GM10266 (cell line): ENCODE measurements around the gene C19orf12.

ENCODE experiments used
- DNase-seq: peaks from one replicate; pipeline ENCODE4 v3.0.0; 2012; ENCODE audit errors: extremely low spot score
- TF ChIP-seq, protein P1 (sequence below): IDR thresholded peaks from 2 replicates; pipeline ENCODE4 v1.5.1; 2012; ENCODE audit warnings: mild to moderate bottlenecking, low read depth; ENCODE audit not compliant: control insufficient read depth, insufficient read depth; ENCODE audit errors: missing control alignments

The C19orf12 gene

DNA sequence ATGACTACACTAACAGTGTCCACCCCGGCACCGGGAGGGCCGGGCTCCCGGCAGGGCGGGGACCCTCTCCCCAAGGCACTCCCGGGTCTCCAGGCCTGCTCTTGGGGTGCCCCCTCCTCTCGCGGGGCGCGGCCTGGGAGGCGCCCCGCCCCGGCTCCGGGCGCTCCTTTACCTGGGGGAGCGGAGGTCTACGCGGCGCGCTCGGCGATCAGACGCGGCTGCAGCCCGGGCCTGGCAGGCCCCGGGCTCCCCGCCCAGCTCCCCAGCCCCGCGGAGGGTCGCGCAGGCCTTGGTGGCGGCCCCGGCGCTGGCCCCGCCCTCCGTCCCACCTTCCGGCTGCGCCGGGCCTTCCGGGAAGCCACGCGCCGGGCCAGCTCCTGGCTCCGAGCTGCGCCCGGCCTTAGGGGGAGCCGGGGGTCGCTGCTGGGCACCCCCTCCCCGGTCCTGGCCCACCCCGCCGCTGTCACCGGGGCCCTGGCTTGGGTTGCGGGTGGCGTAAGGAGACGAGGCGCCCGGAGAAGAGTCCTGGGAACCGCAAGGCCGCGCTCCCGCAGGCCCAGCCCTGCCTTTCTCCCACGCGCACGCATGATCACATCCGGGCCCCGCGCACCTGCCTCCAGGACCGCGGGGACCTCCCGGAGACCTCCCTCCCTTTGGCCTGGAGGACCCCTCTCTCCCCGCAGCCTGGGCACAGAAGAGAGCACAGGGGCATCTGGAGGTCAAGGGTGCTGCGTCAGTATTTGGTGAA is at the start of gene C19orf12:
TSS of gene C19orf12 (minus strand) at position 309 of the 748 bp plus-strand sequence. CDS start 6,848 bp downstream, outside the sequence.
- DNase-seq: peak; percentile 83

DNA sequence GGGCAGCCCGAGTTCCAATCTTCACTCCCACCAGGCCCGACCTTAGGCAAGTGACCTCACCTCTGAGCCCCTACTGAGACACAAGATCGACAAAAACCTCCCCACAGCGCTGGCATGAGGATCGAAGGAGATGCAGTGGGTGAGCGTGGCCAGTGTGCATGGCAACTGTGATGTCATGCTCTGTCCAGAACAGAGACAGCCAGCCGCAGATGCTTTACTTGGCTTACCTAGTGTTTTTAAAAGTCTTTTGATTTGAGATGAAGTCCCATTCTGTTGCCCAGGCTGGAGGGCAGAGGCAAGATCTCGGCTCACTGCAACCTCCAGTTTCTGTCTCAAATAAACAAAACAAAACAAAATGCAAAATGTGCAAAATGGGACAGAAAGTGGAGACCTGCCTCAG is 49.3 kb upstream of the C19orf12 start:
- TF ChIP-seq, protein P1, sequence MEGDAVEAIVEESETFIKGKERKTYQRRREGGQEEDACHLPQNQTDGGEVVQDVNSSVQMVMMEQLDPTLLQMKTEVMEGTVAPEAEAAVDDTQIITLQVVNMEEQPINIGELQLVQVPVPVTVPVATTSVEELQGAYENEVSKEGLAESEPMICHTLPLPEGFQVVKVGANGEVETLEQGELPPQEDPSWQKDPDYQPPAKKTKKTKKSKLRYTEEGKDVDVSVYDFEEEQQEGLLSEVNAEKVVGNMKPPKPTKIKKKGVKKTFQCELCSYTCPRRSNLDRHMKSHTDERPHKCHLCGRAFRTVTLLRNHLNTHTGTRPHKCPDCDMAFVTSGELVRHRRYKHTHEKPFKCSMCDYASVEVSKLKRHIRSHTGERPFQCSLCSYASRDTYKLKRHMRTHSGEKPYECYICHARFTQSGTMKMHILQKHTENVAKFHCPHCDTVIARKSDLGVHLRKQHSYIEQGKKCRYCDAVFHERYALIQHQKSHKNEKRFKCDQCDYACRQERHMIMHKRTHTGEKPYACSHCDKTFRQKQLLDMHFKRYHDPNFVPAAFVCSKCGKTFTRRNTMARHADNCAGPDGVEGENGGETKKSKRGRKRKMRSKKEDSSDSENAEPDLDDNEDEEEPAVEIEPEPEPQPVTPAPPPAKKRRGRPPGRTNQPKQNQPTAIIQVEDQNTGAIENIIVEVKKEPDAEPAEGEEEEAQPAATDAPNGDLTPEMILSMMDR: no peak
- no peak for DNase-seq

More for the DNA sequence above, at the start of gene C19orf12:
- TF ChIP-seq, protein P1: no peak

DNA sequence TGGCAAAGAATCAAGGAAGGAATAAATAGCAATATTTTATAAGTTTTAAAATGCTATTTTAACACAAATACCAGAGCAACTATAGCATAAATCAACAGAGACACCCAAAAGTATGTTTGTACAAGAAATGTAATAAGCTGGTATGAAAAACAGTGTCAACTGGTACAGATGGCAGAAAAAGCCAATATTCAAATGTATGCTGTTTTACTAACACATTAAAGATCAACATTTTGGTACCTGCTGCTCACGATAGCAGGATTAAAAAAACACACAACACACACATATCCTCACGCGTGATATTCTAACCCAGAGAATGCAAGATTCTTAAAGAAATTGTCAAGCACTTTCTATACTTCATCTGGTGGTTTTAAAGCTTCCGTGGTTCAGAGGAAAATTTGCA is 48.1 kb upstream of the C19orf12 start:
- TF ChIP-seq, protein P1: no peak

DNA sequence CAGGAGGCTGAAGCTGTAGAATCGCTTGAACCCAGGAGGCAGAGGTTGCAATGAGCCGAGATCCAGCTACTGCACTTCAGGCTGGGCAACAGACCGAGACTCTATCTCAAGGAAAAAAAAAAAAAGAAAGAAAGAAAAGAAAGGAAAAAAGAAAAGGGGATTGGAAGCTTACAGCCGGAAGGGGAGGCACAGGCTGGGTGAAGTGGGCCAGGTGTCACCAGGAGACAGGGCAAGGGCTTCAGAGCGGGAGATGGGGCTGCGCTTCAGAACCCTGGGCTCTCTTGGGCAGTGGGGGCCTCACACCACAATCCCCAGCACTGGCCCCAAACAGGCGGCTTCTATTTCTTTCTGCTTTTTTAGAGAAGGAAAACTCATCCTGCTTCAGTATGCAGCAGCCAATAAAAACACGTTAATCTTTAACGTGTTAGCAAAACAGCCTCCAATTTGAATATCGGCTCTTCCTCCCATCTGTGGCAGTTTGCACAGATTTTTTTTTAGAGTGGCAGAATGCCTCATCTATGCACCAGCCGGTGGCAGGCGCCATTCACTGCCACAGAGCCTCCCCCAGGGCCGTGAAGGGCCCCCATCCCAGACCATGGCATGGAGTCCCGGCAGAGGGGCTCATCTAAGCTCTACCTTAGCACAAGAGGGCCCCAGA is 46.6 kb upstream of the C19orf12 start:
- TF ChIP-seq, protein P1: no peak
- DNase-seq: no peak

More for the DNA sequence above, 48.1 kb upstream of the C19orf12 start:
- DNase-seq: no peak

DNA sequence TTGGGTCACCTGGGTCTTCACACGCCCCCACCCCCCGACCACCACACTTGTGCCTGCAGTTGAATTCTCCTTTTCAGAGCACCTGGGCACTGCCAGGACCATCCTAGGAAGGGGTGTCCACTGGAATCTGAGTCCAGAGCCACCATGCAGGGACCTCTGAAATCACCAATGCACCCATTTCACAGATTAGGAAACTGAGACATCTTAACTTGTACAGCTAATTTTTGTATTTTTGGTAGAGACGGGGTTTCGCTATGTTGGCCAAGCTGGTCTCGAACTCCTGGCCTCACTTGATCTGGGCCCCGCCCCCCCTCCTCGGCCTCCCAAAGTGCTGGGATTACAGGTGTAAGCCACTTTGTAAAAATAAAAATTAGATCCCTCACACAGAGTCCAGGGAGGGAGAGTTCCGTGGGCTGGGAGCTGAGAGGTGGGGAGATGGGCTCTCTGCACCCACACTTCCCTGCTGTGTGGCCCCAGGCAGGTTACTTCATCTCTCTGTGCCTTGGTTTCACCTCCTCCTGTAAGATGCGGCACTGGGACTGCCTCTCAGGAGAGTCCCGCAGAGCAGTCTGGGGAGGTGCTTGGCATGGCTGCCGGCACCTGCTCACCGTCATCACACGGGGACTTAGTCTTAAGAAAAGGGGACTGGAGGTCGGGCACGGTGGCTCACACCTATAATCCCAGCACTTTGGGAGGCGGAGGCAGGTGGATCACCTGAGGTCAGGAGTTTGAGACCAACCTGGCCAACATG is 45.9 kb upstream of the C19orf12 start:
- DNase-seq: no peak
- TF ChIP-seq, protein P1: no peak

DNA sequence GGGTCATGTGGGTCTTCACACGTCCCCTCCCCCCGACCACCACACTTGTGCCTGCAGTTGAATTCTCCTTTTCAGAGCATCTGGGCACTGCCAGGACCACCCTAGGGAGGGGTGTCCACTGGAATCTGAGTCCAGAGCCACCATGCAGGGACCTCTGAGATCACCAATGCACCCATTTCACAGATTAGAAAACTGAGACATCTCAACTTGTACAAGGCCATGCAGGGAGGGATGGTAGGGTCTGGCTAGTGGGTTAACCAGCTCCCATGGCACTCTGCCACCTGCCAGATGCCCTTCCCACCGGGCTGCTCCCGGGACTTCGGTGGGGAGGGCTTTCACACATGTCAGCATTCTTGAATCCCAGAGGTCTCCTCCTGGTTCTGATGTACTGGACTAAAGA is 44.3 kb upstream of the C19orf12 start:
- DNase-seq: no peak

More for the DNA sequence above, 44.3 kb upstream of the C19orf12 start:
- TF ChIP-seq, protein P1: no peak
